Adipose tissue (tissue), 3 donors: Measurements from ENCODE around the gene PTPA. TPM values are rescaled to one million over a fixed set of nuclear protein-coding genes. Genes with fewer than 3 reads are reported as not detected.
A peak's percentile ranks its signal among the peaks of the same experiment; 100 is the strongest.

Source experiments
- H3K27ac ChIP-seq: one replicate; pipeline ENCODE4 v1.5.1; 2013; ENCODE audit warnings: low read depth, low read length
- WGBS, 3 donors: extraction: QIAGEN DNeasy Blood & Tissue Kit; methylation state at CpG; one replicate each; pipeline ENCODE4 v1.1.7; 2013; 5-methylcytosine and 5-hydroxymethylcytosine counted together
- polyA plus RNA-seq, 3 donors: library from polyadenylated mRNA; stranded (reverse); fragments of 200-250 nt; gene quantifications; one replicate each; pipeline ENCODE4 v1.2.3, GENCODE V29; 2013
- donor health status: healthy with polysubstance abuse.
- donor health status: Bipolar disorder and iron deficiency.
- donor health status: healthy.

The PTPA gene
- 10 to 100 TPM; 42.9 to 78.6 (median 43.6) TPM for polyA plus RNA-seq

DNA sequence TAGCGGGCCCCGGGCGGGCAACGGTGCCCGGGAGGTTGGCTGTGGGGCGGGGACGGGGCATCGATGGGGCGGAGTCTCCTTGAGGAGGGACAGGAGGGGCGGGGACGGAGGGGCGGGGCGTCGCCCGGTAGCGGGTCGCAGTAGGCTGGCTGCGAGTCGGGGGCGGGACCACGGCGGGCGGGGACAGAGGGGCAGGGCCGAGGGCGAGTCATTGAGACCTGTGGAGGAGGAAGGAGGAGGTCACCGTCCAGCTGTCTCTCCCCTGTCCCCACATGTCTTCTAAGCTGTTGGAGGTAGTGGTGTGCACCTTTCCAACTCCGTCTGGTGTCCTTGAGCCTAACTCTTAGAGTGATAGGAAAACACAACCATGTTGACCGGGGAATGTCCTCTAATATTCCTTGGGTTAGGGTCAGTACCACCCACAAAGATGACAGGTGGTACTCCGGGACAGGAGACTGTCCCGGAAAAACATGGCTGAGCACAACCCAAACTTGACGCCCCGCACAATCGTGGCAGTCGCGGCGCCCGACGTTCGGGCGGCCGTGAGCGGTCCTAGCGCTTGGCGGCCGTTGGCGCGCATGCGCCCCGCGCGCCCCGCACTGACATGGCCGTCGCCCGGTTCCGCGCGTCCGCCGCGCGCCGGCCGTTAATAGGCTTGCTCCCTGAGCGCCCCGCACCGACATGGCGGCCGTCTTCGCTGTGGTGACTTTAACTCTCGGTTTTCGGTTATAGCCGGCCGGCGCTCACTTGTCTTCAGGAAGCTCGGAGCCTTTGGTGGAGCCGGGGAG is at the start of gene PTPA, which contains the start of gene CRAT:
Gene PTPA, plus strand, starts transcription at position 676 of the 788 bp plus-strand sequence. CDS start 186 bp downstream, outside the sequence.
Gene CRAT, minus strand, starts transcription at position 54 of the 788 bp plus-strand sequence. CDS start 284 bp downstream, outside the sequence.
- H3K27ac ChIP-seq: peak within 1 kb of the TSS; percentile 30
- WGBS, 3 donors: 0 to 1% (median 0%) methylated on average over 59 to 77 of the region's 77 CpGs

DNA sequence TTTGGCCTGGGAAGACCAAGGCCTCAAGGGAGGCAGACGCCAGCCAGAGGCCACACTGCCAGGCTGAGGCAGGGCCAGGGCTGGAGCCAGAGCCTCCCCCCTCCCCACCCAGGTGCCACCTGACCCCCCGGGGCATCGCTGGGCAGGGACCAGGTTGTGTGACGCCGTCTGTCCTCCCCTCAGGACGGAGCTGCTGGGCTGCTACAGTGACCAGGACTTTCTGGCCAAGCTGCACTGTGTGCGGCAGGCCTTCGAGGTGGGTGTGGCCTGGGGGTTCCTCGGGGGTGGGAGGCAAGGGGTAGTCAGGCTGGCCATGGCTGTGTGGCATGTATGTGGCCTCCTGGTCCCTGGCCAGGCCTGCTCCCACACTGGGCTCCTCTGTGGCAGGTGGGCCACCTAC is 48.2 kb upstream of the PTPA start:
- WGBS, 3 donors: 87 to 95% (median 89%) methylated on average over 9 of the region's 9 CpGs
- no peak overlapping the region for H3K27ac ChIP-seq

DNA sequence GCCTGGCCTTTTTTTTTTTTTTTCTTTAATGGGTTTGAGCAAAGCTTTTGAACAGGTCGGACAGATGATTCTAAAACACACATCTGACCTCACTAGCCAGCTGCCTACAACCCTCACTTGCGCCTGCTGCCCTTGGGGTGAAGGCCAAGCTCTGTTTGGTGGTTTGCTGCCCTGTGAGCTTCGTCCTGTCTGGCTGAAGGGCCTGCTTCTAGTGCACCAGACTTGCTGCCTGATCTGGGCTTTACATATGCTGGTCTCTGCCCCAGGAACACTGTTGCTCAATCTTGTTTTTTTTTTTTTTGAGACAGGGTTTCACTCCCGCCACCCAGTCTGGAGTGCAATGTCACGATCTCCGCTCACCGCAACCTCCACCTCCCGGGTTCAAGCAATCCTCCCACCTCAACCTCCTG is 46.7 kb upstream of the PTPA start:
- WGBS, 3 donors: 76 to 96% (median 78%) methylated on average over 8 of the region's 8 CpGs
- H3K27ac ChIP-seq: no peak overlapping the region

DNA sequence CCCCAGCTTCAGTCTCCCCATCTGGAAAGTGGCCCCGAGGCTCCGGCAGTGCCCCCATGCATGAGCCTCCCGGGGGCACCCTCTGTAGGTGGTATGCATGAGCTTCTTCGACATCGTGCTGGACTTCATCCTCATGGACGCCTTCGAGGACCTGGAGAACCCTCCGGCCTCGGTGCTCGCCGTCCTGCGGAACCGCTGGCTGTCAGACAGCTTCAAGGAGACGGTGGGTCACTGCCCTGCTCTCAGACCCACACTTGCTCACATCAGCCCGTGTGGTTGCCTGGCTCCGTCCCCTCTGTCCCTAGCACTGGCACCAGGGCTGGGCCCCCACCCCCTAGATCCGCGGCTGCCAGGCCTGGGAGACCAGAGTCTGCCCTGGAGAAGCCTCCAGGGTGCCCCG is 43.1 kb upstream of the PTPA start:
- WGBS, 3 donors: 90 to 93% (median 91%) methylated on average over 19 of the region's 19 CpGs
- no peak overlapping the region for H3K27ac ChIP-seq

DNA sequence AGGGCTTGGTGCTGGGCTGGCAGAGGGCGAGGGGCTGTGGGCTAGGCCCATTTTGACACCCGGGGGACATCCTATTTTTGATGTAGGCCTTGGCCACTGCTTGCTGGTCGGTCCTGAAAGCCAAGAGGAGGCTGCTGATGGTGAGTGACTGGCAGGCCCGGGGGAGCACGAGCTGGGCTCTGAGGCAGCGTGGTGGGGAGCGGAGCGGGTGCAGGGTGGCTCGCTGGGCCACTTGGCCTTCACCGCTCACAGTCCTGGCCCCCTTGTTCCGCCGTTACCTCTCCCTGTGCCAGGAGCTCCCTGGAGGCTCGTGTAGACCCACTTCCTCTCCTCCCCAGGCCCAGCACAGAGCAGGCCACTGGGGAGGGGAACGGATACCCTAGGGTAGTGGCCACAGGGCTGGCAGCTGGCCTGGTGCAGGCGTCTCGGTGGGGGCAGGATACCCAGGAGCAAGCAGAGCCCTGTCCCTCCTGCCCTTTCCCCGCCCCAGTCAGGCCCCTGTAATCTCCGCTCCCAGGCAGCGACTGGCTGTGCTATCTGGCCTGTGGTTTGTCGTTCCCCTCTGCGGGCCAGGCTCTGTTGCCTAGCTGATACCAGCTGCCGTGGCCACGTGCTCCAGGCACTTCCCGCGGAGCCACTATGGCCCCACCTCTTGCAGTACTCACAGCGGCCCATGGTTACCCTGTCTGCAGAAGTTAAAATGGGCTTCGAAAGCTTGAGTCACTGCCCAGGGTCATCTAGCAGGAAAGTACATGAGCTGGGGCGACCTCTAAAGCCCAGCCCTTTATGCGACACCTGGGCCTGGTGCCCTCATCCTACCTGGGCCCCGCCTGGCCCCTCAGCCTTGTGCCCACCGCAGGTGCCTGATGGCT is 42.0 kb upstream of the PTPA start:
- H3K27ac ChIP-seq: no peak overlapping the region
- 53 to 73% (median 66%) methylated on average over 28 to 31 of the region's 31 CpGs for WGBS, 3 donors

DNA sequence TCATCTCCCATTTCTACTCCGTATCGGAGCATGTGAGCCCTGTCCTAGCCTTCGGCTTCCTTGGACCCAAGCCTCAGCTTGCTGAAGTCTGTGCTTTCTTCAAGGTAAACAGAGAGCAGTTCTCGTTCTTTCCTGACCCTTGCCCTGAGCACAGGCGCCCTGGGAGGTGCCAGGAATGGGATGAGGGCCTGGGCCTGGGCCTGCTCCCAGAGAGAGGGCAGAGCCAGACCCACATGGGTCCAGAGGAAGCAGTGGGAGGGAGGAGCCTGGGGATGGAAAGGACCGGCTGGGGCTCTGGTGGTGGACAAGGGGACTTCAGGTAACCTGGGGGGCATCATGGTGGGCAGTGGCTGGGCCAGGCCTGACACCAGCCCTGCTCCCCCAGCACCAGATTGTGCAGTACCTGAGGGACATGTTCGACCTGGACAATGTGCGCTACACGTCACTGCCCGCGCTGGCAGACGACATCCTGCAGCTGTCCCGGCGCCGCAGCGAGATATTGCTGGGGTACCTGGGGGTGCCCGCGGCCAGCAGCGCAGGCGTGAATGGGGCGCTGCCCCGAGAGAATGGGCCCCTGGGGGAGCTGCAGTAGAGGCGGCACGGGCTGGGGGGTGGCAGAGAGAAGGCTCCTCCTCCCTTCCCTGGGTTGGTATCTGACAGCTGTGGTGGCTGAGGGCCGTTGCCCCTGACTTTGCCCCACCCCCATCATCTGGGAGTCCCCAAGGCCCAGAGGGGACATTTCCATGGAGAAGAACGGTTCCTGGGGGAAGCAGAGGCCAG is 41.2 kb upstream of the PTPA start:
- 75 to 84% (median 78%) methylated on average over 26 of the region's 26 CpGs for whole genome bisulfite sequencing, 3 donors
- H3K27ac ChIP-seq: no peak overlapping the region

DNA sequence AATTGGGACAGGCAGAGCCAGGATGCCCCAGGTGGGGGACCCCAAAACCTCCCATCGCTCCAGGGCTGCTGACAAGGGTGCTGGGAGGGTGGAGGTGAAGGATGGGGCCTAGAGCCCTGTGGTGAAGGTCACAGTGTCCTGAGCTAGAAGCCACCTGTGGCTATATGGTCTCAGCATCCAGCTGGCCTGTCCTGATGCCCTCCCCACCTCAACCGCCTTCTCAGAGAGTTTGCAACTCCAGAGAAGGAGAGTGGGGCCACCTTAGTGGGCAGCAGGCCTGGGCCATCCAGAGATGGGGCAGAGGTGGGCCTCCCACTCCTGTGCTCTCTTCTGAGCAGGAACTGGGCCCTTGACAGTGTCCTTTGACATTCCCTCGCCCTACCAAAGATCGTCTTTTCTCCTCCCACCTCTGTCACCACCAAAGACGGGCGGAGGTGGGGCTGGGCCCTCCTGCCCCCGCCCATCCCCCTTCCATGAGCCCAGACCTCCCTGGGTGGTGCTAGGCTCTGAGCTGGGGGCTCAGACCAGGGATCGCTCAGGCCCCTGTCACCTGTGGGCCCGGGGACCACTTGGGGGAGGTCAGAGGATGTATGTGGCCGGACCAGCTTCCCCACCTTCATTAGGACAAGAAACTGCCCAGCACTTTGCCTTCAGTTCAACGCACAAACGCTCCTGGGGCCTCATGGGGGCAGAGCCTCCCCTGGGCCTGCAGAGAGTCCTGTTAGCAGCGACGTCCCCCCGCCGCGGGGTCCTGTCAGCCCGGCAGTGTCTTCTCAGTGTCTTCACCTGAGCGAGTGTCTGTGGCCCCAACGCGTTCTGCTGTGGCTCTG is 40.3 kb upstream of the PTPA start:
- WGBS, 3 donors: 77 to 80% (median 79%) methylated on average over 19 to 21 of the region's 21 CpGs

DNA sequence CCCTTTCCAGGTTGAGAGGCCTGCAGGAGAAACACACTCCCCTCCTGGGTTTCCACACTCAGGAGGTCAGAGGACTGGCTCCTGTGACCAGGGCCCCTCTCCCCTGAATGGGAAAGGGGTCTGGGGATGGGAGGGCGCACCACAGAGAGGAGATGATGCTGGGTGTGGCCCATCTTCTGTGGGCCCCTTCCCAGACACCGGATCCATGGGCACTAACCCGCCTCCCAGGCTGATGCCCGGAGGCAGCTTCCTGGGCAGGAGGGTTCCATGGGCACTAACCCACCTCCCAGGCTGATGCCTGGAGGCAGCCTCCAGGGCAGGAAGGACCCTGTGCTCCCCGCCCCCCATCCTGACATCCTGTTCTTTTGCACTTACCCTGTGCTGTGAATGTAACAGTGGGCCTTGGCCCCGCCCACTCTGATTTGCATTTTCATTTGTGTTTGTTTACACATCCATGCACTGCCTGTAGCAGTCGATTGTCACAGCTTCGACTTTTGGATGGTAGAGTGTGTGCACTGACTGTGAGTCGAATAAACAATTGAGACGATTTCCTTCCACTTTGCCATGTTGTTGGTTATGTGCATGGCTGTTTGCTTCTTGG is 39.6 kb upstream of the PTPA start:
- 64 to 70% (median 66%) methylated on average over 10 of the region's 10 CpGs for WGBS, 3 donors
- H3K27ac ChIP-seq: no peak overlapping the region

More for the DNA sequence above, 40.3 kb upstream of the PTPA start:
- no peak overlapping the region for H3K27ac ChIP-seq

DNA sequence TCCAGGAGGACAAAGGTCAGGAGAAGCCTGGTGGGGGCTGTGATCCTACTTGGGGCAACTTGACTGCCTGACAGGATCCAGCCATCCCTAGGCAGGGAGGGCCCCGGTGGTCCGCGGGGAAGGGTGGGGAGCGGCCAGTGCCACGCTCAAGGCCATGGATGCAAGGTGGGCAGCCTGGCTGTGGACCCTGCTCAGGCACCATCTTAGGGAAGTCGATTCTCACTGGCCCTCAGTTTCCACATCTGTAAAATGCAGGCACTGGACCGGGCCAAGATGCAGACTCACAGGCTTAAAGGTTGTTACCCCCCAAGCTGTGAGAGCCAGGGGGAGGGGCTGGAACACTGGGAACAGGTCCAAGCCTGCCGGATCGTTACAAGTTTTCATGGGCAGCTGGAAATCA is 39.0 kb upstream of the PTPA start:
- H3K27ac ChIP-seq: no peak overlapping the region
- WGBS, 3 donors: 61 to 74% (median 66%) methylated on average over 9 of the region's 9 CpGs

DNA sequence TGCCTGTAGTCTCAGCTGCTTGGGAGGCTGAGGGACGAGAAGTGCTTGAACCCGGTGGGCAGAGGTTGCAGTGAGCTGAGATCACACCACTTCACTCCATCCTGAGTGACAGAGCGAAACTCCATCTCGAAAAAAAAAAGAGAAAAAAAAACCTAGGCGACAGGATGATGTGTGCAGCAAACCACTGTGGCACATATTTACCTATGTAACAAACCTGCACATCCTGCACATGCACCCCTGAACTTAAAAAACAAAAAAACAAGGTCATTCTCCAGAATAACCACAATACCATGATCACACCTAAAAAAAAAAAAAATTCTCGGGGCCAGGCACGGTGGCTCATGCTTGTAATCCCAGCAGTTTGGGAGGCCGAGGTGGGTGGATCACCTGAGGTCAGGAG is 37.8 kb upstream of the PTPA start:
- WGBS, 3 donors: 82 to 89% (median 89%) methylated on average over 8 of the region's 8 CpGs
- H3K27ac ChIP-seq: no peak overlapping the region

DNA sequence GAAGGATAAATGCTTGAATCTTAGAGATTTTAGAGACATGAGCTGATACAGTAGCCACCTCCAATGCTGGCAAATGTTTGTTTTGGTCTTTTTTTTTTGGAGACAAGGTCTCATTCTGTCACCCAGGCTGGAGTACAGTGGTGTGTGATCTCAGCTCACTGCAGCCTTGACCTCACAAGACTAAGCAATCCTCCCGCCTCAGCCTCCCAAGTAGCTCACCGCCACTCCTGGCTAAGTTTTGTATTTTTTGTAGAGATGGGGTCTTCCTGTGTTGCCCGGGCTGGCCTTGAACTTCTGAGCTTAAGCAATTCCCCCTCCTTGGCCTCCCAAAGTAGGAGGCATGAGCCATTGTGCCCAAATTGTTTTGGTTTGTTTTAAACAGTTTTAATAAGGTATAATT is 37.1 kb upstream of the PTPA start:
- 84 to 87% (median 86%) methylated on average over 3 of the region's 3 CpGs for WGBS, 3 donors
- no peak overlapping the region for H3K27ac ChIP-seq

DNA sequence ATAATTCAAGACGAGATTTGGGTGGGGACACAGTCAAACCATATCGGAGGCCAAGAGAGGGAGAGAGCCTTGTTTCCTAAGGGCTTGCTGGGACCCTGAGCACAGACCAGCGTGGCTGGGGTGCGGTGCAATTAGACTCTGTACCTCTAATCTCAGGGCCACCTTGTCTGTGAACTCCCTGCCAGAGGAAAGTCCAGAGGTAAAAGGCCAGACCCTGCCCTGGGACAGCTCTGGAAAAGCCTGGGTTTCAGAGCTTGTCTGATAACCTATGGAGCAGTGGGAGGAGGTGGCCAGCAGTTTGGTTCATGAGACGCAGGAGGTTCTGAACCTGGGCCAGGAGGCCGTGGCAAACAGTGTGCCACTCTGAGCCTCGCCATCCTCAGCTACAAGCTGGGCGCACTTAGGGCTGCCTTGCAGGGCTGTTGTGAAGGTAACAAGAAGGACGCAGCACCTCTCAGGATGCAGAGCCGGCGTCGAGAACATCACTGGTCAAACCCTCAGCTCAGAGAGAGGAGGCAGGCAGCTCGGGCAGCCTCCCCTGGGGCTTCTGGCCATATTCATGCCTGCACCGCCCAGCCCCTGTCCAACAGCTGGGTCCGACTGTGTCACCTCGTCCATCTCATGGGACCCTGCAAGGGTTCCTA is 35.1 kb upstream of the PTPA start:
- H3K27ac ChIP-seq: no peak overlapping the region
- WGBS, 3 donors: 78 to 89% (median 84%) methylated on average over 16 of the region's 16 CpGs

DNA sequence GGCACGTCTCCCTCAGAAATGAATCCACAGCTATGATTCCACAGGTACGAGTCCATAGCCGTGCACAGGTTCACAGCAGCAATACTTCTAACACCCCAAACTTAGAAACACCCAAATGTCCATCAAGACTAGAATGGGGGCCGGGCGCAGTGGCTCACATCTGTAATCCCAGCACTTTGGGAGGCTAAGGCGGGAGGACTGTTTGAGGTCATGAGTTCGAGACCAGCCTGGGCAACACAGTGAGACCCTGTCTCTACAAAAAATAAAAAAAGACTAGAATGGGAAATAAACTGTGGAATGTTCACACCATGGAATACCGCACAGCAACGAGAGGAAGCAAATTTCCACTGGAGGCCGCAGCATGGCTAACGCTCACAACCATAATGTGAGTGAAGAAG is 34.6 kb upstream of the PTPA start:
- H3K27ac ChIP-seq: no peak overlapping the region
- 90 to 95% (median 93%) methylated on average over 11 of the region's 11 CpGs for WGBS, 3 donors

DNA sequence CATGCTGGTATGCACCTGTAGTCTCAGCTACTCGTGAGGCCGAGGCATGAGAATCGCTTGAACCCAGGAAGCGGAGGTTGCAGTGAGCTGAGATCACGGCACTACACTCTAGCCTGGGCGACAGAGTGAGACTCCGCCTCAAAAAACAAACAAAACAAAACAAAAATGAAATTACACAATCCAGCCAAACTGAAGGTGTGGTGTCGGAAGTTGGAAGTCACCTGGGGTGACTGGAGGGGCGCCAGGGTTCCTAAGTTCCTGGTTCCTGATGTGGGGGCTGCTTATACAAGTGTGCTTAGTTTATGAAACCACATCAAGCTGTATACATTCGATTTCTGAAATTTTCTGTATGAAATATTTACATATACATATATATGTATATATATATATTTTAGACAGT is 34.0 kb upstream of the PTPA start:
- 79 to 86% (median 84%) methylated on average over 10 of the region's 10 CpGs for WGBS, 3 donors
- H3K27ac ChIP-seq: no peak overlapping the region

DNA sequence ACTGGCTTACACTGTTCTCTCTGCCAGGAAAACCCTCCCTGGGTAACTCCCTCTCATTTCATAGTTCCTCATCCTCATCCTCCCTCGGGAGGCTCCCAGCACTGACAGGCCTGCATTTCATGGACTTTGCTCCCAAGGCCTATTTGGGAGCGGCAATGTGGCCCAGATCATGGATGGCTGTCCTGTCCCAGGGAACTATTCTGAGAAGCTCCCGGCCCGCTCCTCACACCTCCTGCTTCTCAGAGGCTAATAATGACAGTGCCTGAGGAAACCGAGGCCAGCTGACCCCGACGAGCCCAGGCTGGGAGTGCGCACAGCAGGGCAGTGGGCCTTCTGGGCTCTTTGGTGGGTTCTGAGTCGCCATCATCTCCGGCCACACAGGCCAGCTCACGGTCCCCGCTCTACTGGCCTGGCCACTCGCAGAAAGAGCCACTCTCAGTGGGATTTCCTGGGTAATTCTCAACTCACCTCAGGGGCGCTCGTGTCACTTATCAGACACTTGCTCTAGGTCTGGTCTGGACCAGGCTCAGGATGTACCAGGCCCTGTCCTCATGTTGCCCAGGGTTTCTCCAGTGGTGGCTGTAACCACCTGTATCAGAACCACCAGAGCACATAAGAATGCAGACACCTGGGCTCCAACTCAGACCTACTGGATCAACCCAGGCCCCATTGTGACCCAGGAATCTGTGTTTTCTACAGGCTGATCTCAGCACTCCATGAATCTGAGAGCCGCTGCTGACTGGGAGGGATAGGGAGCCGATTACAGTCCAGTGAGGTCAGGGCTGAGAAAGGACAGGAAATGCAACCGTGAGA is 32.3 kb upstream of the PTPA start:
- no peak overlapping the region for H3K27ac ChIP-seq
- WGBS, 3 donors: 83 to 86% (median 84%) methylated on average over 18 of the region's 18 CpGs

DNA sequence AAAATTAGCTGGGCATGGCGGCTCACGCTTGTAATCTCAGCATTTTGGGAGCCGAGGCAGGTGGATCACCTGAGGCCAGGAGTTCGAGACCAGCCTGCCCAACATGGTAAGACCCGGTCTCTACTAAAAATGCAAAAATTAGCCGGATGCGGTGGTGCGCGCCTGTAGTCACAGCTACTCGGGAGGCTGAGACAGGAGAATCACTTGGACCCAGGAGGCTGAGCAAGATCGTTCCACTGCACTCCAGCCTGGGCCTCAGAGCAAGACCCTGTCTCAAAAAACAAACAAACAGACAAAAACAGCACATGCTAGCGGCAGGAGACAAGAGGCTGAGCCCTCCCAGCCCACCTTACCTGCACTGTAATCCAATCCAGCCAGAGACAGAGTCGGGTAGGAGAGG is 31.4 kb upstream of the PTPA start:
- H3K27ac ChIP-seq: no peak overlapping the region
- whole genome bisulfite sequencing, 3 donors: 81 to 88% (median 86%) methylated on average over 13 of the region's 13 CpGs
